SK-N-SH (cell line): Measurements from ENCODE around the gene ENTPD6. TPM values are rescaled to one million over a fixed set of nuclear protein-coding genes. Genes with fewer than 3 reads are reported as not detected.

Source experiments
- CTCF ChIA-PET: fragments of 300-600, 350-600 bp; formaldehyde crosslinking; extraction: SDS; loops from one replicate; lab custom pipeline; 2021; lab: Yijun Ruan, JAX
- POLR2A ChIA-PET: fragments of 350-600 bp; sonication (Branson Sonifier 250); formaldehyde crosslinking; extraction: SDS; loops from one replicate; lab custom pipeline; 2020; ENCODE audit warnings: antibody characterized with exemption, inconsistent platforms; lab: Yijun Ruan, JAX
- DNase-seq: peaks from one replicate; pipeline ENCODE4 v3.0.0; 2012
- H2AFZ ChIP-seq: fragments of 200-600 bp; sonication (generic); 2 replicates; pipeline ENCODE4 v1.8.1; 2016; ENCODE audit warnings: antibody characterized with exemption, mild to moderate bottlenecking, low read depth
- H3F3A ChIP-seq: fragments of 200-600 bp; sonication (generic); replicated peaks from 2 replicates; pipeline ENCODE3; 2016; ENCODE audit warnings: antibody characterized with exemption, mild to moderate bottlenecking; ENCODE audit not compliant: insufficient read depth
- H3K27ac ChIP-seq, 2 experiments: fragments of 200-500 bp in 1 of 2; fragments of 200-600 bp in 1 of 2; sonication (Bioruptor generic) in 1 of 2; sonication (generic), shearing (Covaris generic) in 1 of 2; 2 replicates each; pipeline versions ENCODE4 v1.5.1 to v1.6.1; 2014 to 2016; ENCODE audit warnings: low read depth in 2 of 2, inconsistent platforms in 1 of 2, low read length in 1 of 2, mild to moderate bottlenecking in 1 of 2, mixed read lengths in 1 of 2
- H3K27me3 ChIP-seq: fragments of 200-600 bp; sonication (generic), shearing (Covaris generic); 2 replicates; pipeline ENCODE4 v1.6.1; 2016; ENCODE audit warnings: mixed run types; ENCODE audit not compliant: insufficient read depth
- H3K36me3 ChIP-seq, 2 experiments: fragments of 200-500 bp in 1 of 2; fragments of 200-600 bp in 1 of 2; sonication (Bioruptor generic) in 1 of 2; sonication (generic) in 1 of 2; replicated peaks in 1 of 2; 2 replicates each; pipeline versions ENCODE3 to v1.5.1; 2014 to 2016; ENCODE audit warnings: low read length in 1 of 2, mild to moderate bottlenecking in 1 of 2; ENCODE audit not compliant: insufficient read depth in 2 of 2, control insufficient read depth in 1 of 2
- H3K4me1 ChIP-seq, 2 experiments: fragments of 200-500 bp in 1 of 2; fragments of 200-600 bp in 1 of 2; sonication (Bioruptor generic) in 1 of 2; sonication (generic), shearing (Covaris generic) in 1 of 2; 2 replicates each; pipeline versions ENCODE4 v1.5.1 to v1.6.1; 2014 to 2016; ENCODE audit warnings: low read depth in 1 of 2, low read length in 1 of 2, mixed run types in 1 of 2; ENCODE audit not compliant: insufficient read depth in 2 of 2, control insufficient read depth in 1 of 2
- H3K4me2 ChIP-seq: fragments of 200-600 bp; sonication (generic), shearing (Covaris generic); 2 replicates; pipeline ENCODE4 v1.6.1; 2017; ENCODE audit warnings: mixed run types
- H3K4me3 ChIP-seq, 2 experiments: fragments of 200-500 bp in 1 of 2; fragments of 200-600 bp in 1 of 2; sonication (Bioruptor generic) in 1 of 2; sonication (generic), shearing (Covaris generic) in 1 of 2; 2 replicates each; pipeline versions ENCODE4 v1.5.1 to v1.8.1; 2014 to 2016; ENCODE audit warnings: low read depth in 2 of 2, inconsistent platforms in 1 of 2, low read length in 1 of 2, mild to moderate bottlenecking in 1 of 2, mixed read lengths in 1 of 2, moderate library complexity in 1 of 2
- H3K79me2 ChIP-seq: fragments of 200-600 bp; sonication (generic); 2 replicates; pipeline ENCODE4 v1.8.1; 2017; ENCODE audit warnings: mild to moderate bottlenecking; ENCODE audit not compliant: insufficient read depth
- H3K9ac ChIP-seq: fragments of 200-600 bp; sonication (generic); 2 replicates; pipeline ENCODE4 v1.6.1; 2017; ENCODE audit warnings: mixed run types
- H3K9me2 ChIP-seq: fragments of 200-600 bp; sonication (generic); 2 replicates; pipeline ENCODE4 v1.6.1; 2017; ENCODE audit warnings: mixed run types
- H3K9me3 ChIP-seq: fragments of 200-600 bp; sonication (generic); 2 replicates; pipeline ENCODE4 v1.6.1; 2017; ENCODE audit warnings: mixed run types, mild to moderate bottlenecking, moderate library complexity
- H4K20me1 ChIP-seq: fragments of 200-600 bp; sonication (generic); 2 replicates; pipeline ENCODE4 v1.6.1; 2017; ENCODE audit warnings: mild to moderate bottlenecking, mixed run types; ENCODE audit not compliant: insufficient read depth
- EZH2phosphoT487 ChIP-seq: fragments of 200-600 bp; sonication (generic); IDR thresholded peaks from 2 replicates; pipeline ENCODE4 v1.6.1; 2017; ENCODE audit warnings: low read depth, mixed run types, mild to moderate bottlenecking, antibody characterized with exemption, moderate library complexity, borderline replicate concordance
- FOXJ3 ChIP-seq: sonication (generic); formaldehyde crosslinking; IDR thresholded peaks from 2 replicates; pipeline ENCODE4 v1.5.1; 2020; ENCODE audit warnings: mild to moderate bottlenecking, missing genetic modification reagents
- GABPA ChIP-seq: IDR thresholded peaks from 2 replicates; pipeline ENCODE4 v1.4.0; 2012; ENCODE audit warnings: low read depth, mild to moderate bottlenecking
- NFIC ChIP-seq: IDR thresholded peaks from 2 replicates; pipeline ENCODE4 v1.4.0; 2012; ENCODE audit warnings: borderline replicate concordance
- RAD21 ChIP-seq: IDR thresholded peaks from 2 replicates; pipeline ENCODE4 v1.6.1; 2012; ENCODE audit warnings: mild to moderate bottlenecking, low read length
- RFX5 ChIP-seq: IDR thresholded peaks from 2 replicates; pipeline ENCODE4 v1.6.1; 2012; ENCODE audit warnings: mild to moderate bottlenecking, improper control_type of control experiment, low read length
- RXRA ChIP-seq: IDR thresholded peaks from 2 replicates; pipeline ENCODE4 v1.4.0; 2012; ENCODE audit warnings: low read depth, mild to moderate bottlenecking, borderline replicate concordance
- SMC3 ChIP-seq: IDR thresholded peaks from 2 replicates; pipeline ENCODE4 v1.6.1; 2012; ENCODE audit warnings: low read depth, low read length, improper control_type of control experiment
- TCF12 ChIP-seq: IDR thresholded peaks from 2 replicates; pipeline ENCODE4 v1.4.0; 2012
- WGBS: methylation state at CpG from one replicate; pipeline ENCODE4 v1.1.6; 2017; ENCODE audit warnings: low lambda C conversion rate; 5-methylcytosine and 5-hydroxymethylcytosine counted together
- polyA plus RNA-seq, 3 experiments: library from polyadenylated mRNA; depleted of rRNA; stranded (reverse); fragments of >200 nt; gene quantifications; 2 replicates each; pipeline ENCODE4 v1.2.3, GENCODE V29; 2012
- TF ChIP-seq, protein P1 (sequence below): IDR thresholded peaks from 2 replicates; pipeline ENCODE4 v1.4.0; 2012; ENCODE audit warnings: low read depth
- TF ChIP-seq, protein P2 (sequence below): fragments of 200-600 bp; sonication (generic); IDR thresholded peaks from 2 replicates; pipeline ENCODE4 v1.6.1; 2017; ENCODE audit warnings: antibody characterized with exemption, mild to moderate bottlenecking, moderate library complexity
- TF ChIP-seq, protein P3 (sequence below): IDR thresholded peaks from 2 replicates; pipeline ENCODE4; 2012
- TF ChIP-seq, protein P4 (sequence below): fragments of 150-350 bp; IDR thresholded peaks from 2 replicates; pipeline ENCODE4 v1.6.1; 2017; ENCODE audit warnings: antibody characterized with exemption, low read length, low read depth, borderline replicate concordance

Gene ENTPD6
- polyA plus RNA-seq, 1 of the 3 experiments (the other 2 are of a cell fraction) = 76.1 TPM

DNA sequence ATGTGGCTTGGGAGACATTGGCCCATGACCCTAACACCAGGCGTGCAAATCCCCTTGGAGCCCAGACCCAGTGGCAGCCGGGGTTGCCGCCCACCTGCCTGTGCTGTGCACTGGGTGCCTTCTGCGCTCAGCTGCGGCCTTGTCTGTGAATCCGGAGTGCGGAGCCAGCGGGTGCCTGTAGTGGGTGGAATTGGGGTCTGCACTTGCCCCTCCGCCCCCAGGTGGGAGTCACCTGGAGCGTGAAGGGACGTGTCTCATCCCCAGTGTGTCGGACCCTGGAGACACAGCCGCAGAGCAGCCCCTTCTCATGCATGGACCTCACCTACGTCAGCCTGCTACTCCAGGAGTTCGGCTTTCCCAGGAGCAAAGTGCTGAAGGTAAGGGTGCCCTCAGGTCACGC, 29.4 kb downstream of the ENTPD6 start:
- 100% methylated on average over 6 of the region's 16 CpGs for WGBS
- POLR2A ChIA-PET = no interaction called here
- Histone ChIP-seq H3K9me2 (no peaks in the 10 kb centered on the region), H3K9ac (no peak overlapping the region), H3K9me3 (no peaks in the 10 kb centered on the region), H4K20me1 (no peaks in the 10 kb centered on the region), H3K36me3 (peaks cover 0 to 7% of the 10 kb centered on the region in 2 experiments), H2AFZ (no peak overlapping the region), H3K4me1 (peaks cover 20 to 40% of the 10 kb centered on the region in 2 experiments; a peak in 3 of 4 replicates), H3K79me2 (no peaks in the 10 kb centered on the region), H3K4me3 (no peak overlapping the region), H3F3A (peaks cover 17% of the 10 kb centered on the region), H3K4me2 (no peak overlapping the region), H3K27me3 (no peaks in the 10 kb centered on the region), H3K27ac (peak overlapping the region in 1 of 2 experiments; percentile 77; a peak in 1 of 4 replicates)
- CTCF ChIA-PET = no interaction called here
- DNase-seq = no peak
- TF ChIP-seq GABPA (no peak), RAD21 (no peak), SMC3 (no peak), RFX5 (no peak), FOXJ3 (CRISPR knock-in tag) (no peak), EZH2phosphoT487 (no peak), TCF12 (no peak), RXRA (no peak), NFIC (no peak)
- TF ChIP-seq, protein P1, sequence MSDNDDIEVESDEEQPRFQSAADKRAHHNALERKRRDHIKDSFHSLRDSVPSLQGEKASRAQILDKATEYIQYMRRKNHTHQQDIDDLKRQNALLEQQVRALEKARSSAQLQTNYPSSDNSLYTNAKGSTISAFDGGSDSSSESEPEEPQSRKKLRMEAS = no peak
- TF ChIP-seq, protein P2, sequence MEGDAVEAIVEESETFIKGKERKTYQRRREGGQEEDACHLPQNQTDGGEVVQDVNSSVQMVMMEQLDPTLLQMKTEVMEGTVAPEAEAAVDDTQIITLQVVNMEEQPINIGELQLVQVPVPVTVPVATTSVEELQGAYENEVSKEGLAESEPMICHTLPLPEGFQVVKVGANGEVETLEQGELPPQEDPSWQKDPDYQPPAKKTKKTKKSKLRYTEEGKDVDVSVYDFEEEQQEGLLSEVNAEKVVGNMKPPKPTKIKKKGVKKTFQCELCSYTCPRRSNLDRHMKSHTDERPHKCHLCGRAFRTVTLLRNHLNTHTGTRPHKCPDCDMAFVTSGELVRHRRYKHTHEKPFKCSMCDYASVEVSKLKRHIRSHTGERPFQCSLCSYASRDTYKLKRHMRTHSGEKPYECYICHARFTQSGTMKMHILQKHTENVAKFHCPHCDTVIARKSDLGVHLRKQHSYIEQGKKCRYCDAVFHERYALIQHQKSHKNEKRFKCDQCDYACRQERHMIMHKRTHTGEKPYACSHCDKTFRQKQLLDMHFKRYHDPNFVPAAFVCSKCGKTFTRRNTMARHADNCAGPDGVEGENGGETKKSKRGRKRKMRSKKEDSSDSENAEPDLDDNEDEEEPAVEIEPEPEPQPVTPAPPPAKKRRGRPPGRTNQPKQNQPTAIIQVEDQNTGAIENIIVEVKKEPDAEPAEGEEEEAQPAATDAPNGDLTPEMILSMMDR = no peak
- TF ChIP-seq, protein P3, sequence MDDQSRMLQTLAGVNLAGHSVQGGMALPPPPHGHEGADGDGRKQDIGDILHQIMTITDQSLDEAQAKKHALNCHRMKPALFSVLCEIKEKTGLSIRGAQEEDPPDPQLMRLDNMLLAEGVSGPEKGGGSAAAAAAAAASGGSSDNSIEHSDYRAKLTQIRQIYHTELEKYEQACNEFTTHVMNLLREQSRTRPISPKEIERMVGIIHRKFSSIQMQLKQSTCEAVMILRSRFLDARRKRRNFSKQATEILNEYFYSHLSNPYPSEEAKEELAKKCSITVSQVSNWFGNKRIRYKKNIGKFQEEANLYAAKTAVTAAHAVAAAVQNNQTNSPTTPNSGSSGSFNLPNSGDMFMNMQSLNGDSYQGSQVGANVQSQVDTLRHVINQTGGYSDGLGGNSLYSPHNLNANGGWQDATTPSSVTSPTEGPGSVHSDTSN = no peak
- TF ChIP-seq, protein P4, sequence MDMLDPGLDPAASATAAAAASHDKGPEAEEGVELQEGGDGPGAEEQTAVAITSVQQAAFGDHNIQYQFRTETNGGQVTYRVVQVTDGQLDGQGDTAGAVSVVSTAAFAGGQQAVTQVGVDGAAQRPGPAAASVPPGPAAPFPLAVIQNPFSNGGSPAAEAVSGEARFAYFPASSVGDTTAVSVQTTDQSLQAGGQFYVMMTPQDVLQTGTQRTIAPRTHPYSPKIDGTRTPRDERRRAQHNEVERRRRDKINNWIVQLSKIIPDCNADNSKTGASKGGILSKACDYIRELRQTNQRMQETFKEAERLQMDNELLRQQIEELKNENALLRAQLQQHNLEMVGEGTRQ = no peak
